GM18520 (cell line): Measurements from ENCODE around the gene TALDO1.
A peak's percentile ranks its signal among the peaks of the same experiment; 100 is the strongest.

Experiments used
- ATAC-seq: cut with Tn5 transposase; IDR thresholded peaks from one replicate; pipeline ENCODE4 v1.9.1; 2021; ENCODE audit not compliant: unreplicated experiment

The TALDO1 gene

GRCh38 chr11:766936-767210 is 19.6 kb downstream of the TALDO1 start:
- ATAC-seq: no peak

- ATAC-seq: no peak
Measured at GRCh38 chr11:767238-767637, 20.0 kb downstream of the TALDO1 start.

GRCh38 chr11:769887-770641 is 22.8 kb downstream of the TALDO1 start:
- ATAC-seq: no peak

GRCh38 chr11:770642-771616 is 23.7 kb downstream of the TALDO1 start:
- ATAC-seq: no peak

- no peak for ATAC-seq
Measured at GRCh38 chr11:771617-772204, 24.4 kb downstream of the TALDO1 start.

- no peak for ATAC-seq
Measured at GRCh38 chr11:772429-773390, 25.4 kb downstream of the TALDO1 start.

GRCh38 chr11:773425-773824 is 26.2 kb downstream of the TALDO1 start:
- ATAC-seq: no peak

- no peak for ATAC-seq
Measured at GRCh38 chr11:773830-774229, 26.6 kb downstream of the TALDO1 start.

- no peak for ATAC-seq
Measured at GRCh38 chr11:774873-775592, 27.8 kb downstream of the TALDO1 start.

GRCh38 chr11:776263-776560 is 28.9 kb downstream of the TALDO1 start:
- no peak for ATAC-seq

- ATAC-seq: peak; percentile 15
Measured at GRCh38 chr11:776561-777287, 29.5 kb downstream of the TALDO1 start.

- ATAC-seq: peak; percentile 72
Measured at GRCh38 chr11:777288-778255, 30.3 kb downstream of the TALDO1 start, which contains the start of gene GATD1. GATD1 (minus strand) TSS chr11:777487; CDS start chr11:777462, 25 bp downstream.

GRCh38 chr11:778976-779954 is 32.0 kb downstream of the TALDO1 start:
- ATAC-seq: no peak

GRCh38 chr11:779955-780532 is 32.8 kb downstream of the TALDO1 start:
- no peak for ATAC-seq

GRCh38 chr11:782264-783174 is 35.3 kb downstream of the TALDO1 start:
- ATAC-seq: no peak

- no peak for ATAC-seq
Measured at GRCh38 chr11:783581-784015, 36.3 kb downstream of the TALDO1 start.
